Left lung (tissue), 14 donors: ENCODE results near the gene TLR4. TPM values are rescaled to one million over a fixed set of nuclear protein-coding genes. Genes with fewer than 3 reads are reported as not detected.

ENCODE experiments used
- ATAC-seq: fragments of 200-7000 bp; cut with Tn5 transposase; one replicate; pipeline ENCODE4 v1.9.1; 2020; ENCODE audit warnings: moderate library complexity
- DNase-seq, 4 donors: peaks; one replicate each; pipeline ENCODE4 v3.0.0-alpha.2; 2013 to 2020
- H3K27ac ChIP-seq, 2 donors: fragments of 200-600 bp; sonication (generic) in 1 of 2; one replicate each; pipeline versions ENCODE4 v1.5.0 to v1.8.0; 2020 to 2021
- H3K27me3 ChIP-seq, 2 donors: fragments of 200-600 bp; sonication (generic) in 1 of 2; one replicate each; pipeline versions ENCODE4 v1.5.0 to v1.8.0; 2020 to 2021
- H3K36me3 ChIP-seq, 2 donors: fragments of 200-600 bp; sonication (generic) in 1 of 2; one replicate each; pipeline versions ENCODE4 v1.5.0 to v1.8.0; 2020 to 2021
- H3K4me1 ChIP-seq, 2 donors: fragments of 200-600 bp; one replicate each; pipeline ENCODE4 v1.8.0; 2021
- H3K4me3 ChIP-seq, 2 donors: fragments of 200-600 bp; sonication (generic) in 1 of 2; one replicate each; pipeline versions ENCODE4 v1.5.0 to v1.8.0; 2020 to 2021; ENCODE audit warnings: mild to moderate bottlenecking in 1 of 2
- H3K9me3 ChIP-seq, 2 donors: fragments of 200-600 bp; sonication (generic) in 1 of 2; one replicate each; pipeline versions ENCODE4 v1.5.0 to v1.8.0; 2020 to 2021
- intact Hi-C, 2 donors: fragments of 100-400 bp; cut with DNase I; formaldehyde crosslinking; loops; one replicate each; pipeline versions ENCODE4 v1.11.2 to v1.14.2; 2022
- long read RNA-seq, 12 donors: library from polyadenylated mRNA in 2 of 12; unstranded in 2 of 12; transcript quantifications; one replicate each; pipeline ENCODE4 v2.0.0 and lab custom pipeline, GENCODE V29; 2019 to 2026
- polyA plus RNA-seq, 6 donors: library from polyadenylated mRNA; unstranded; fragments of 120-200 nt; gene quantifications; one replicate each; pipeline ENCODE4 v1.2.1, GENCODE V29; 2013; ENCODE audit not compliant: insufficient read length in 6 of 6
- total RNA-seq, 2 donors: library from RNA; stranded (reverse); fragmentation: NEBNext Ultra II Directional; extraction: Animal tissue kit (Norgen Biotek cat#: 25700); gene quantifications; one replicate each; pipeline ENCODE4 v1.2.1, GENCODE V29; 2021
- TF ChIP-seq, protein P1 (sequence below), 2 donors: fragments of 200-600 bp; sonication (generic) in 1 of 2; IDR thresholded peaks; one replicate each; pipeline versions ENCODE4 v1.5.0 to v1.8.0; 2021; ENCODE audit warnings: antibody characterized with exemption in 2 of 2
- donor health status: DM: no; HTN: yes; CAD: no.
- donor health status: DM: no; HTN: no; CAD: no.

TLR4 gene
- 10 to 100 TPM; 24.8 to 62.1 TPM for total RNA-seq
- 10 to 100 TPM in 3 of 6 donors, 1 to 10 TPM in 3; 7.9 to 13.1 (median 9.9) TPM for polyA plus RNA-seq
- long read RNA-seq, donor 1, full-length matches to known transcripts = 8 of 20 reads
- long read RNA-seq, donor 1, partial matches to known transcripts = 12 of 20 reads
- long read RNA-seq, donor 1, other reads (novel, unspliced or antisense) = 0 of 20 reads
- long read RNA-seq, donor 2, full-length matches to known transcripts = 2 of 2 reads
- long read RNA-seq, donor 2, partial matches to known transcripts = 0 of 2 reads
- long read RNA-seq, donor 2, other reads (novel, unspliced or antisense) = 0 of 2 reads
- long read RNA-seq, donor 3, full-length matches to known transcripts = 1 of 1 reads
- long read RNA-seq, donor 3, partial matches to known transcripts = 0 of 1 reads
- long read RNA-seq, donor 3, other reads (novel, unspliced or antisense) = 0 of 1 reads
- long read RNA-seq, donor 4, full-length matches to known transcripts = 2 of 2 reads
- long read RNA-seq, donor 4, partial matches to known transcripts = 0 of 2 reads
- long read RNA-seq, donor 4, other reads (novel, unspliced or antisense) = 0 of 2 reads
- long read RNA-seq, donor 5, full-length matches to known transcripts = 3 of 3 reads
- long read RNA-seq, donor 5, partial matches to known transcripts = 0 of 3 reads
- long read RNA-seq, donor 5, other reads (novel, unspliced or antisense) = 0 of 3 reads
- long read RNA-seq, donor 6, full-length matches to known transcripts = 4 of 4 reads
- long read RNA-seq, donor 6, partial matches to known transcripts = 0 of 4 reads
- long read RNA-seq, donor 6, other reads (novel, unspliced or antisense) = 0 of 4 reads
- long read RNA-seq, donor 7 = 0 reads
- long read RNA-seq, donor 8, full-length matches to known transcripts = 3 of 3 reads
- long read RNA-seq, donor 8, partial matches to known transcripts = 0 of 3 reads
- long read RNA-seq, donor 8, other reads (novel, unspliced or antisense) = 0 of 3 reads
- long read RNA-seq, donor 9 = 0 reads
- long read RNA-seq, donor 10, partial matches to known transcripts = 0 of 1 reads
- long read RNA-seq, donor 10, other reads (novel, unspliced or antisense) = 1 of 1 reads
- long read RNA-seq, donor 11, full-length matches to known transcripts = 4 of 4 reads
- long read RNA-seq, donor 11, partial matches to known transcripts = 0 of 4 reads
- long read RNA-seq, donor 11, other reads (novel, unspliced or antisense) = 0 of 4 reads
- long read RNA-seq, donor 12, full-length matches to known transcripts = 2 of 2 reads
- long read RNA-seq, donor 12, partial matches to known transcripts = 0 of 2 reads
- long read RNA-seq, donor 12, other reads (novel, unspliced or antisense) = 0 of 2 reads

DNA sequence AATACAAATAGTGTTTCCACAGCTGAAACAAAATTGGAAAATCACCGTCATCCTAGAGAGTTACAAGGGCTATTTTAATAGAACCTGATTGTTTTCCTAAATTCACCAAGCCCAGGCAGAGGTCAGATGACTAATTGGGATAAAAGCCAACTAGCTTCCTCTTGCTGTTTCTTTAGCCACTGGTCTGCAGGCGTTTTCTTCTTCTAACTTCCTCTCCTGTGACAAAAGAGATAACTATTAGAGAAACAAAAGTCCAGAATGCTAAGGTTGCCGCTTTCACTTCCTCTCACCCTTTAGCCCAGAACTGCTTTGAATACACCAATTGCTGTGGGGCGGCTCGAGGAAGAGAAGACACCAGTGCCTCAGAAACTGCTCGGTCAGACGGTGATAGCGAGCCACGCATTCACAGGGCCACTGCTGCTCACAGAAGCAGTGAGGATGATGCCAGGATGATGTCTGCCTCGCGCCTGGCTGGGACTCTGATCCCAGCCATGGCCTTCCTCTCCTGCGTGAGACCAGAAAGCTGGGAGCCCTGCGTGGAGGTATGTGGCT is at the start of gene TLR4:
TLR4 (plus strand) TSS at position 380 of the 552 bp plus-strand sequence; CDS start at position 450, 70 bp downstream.
- Histone ChIP-seq H3K4me1 (peaks cover 0 to 38% of the 10 kb centered on the region in 2 donors), H3K27ac (peak within 1 kb of the TSS; percentile 69 to 96), H3K27me3 (no peaks in the 10 kb centered on the region), H3K9me3 (no peaks in the 10 kb centered on the region), H3K36me3 (peaks cover 0 to 11% of the 10 kb centered on the region in 2 donors), H3K4me3 (peak within 1 kb of the TSS; percentile 32 to 52)
- TF ChIP-seq, protein P1, sequence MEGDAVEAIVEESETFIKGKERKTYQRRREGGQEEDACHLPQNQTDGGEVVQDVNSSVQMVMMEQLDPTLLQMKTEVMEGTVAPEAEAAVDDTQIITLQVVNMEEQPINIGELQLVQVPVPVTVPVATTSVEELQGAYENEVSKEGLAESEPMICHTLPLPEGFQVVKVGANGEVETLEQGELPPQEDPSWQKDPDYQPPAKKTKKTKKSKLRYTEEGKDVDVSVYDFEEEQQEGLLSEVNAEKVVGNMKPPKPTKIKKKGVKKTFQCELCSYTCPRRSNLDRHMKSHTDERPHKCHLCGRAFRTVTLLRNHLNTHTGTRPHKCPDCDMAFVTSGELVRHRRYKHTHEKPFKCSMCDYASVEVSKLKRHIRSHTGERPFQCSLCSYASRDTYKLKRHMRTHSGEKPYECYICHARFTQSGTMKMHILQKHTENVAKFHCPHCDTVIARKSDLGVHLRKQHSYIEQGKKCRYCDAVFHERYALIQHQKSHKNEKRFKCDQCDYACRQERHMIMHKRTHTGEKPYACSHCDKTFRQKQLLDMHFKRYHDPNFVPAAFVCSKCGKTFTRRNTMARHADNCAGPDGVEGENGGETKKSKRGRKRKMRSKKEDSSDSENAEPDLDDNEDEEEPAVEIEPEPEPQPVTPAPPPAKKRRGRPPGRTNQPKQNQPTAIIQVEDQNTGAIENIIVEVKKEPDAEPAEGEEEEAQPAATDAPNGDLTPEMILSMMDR (IDR thresholded peaks at IDR 0.05) = no peak
- DNase-seq (peak; percentile 11 to 87 (median 63)), ATAC-seq (peak; percentile 90)
- intact Hi-C loops = no loop called here

DNA sequence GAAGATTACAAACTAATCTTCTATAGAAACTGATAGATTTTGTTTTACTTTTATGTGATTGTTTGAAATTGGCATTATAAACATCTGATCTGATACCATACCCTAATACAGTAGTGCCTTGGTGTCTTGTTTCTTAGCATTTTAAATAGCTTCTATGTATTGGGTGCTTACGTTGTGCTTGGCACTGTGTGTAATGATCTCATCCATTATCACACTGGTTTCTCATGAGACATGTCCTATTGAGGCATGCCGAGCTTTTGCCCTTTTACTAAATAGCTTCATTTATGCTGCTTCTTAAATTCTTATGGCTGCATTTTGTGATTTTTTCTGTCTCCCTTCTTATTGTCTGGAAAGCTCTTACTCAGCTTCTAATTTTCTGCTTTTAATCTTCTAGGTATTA is 48.2 kb upstream of the TLR4 start:
- no peak overlapping the region for H3K4me3 ChIP-seq
- H3K4me1 ChIP-seq = no peaks in the 10 kb centered on the region
- intact Hi-C loops = no loop called here
- H3K27ac ChIP-seq = no peak overlapping the region
- no peaks in the 10 kb centered on the region for H3K36me3 ChIP-seq
- no peaks in the 10 kb centered on the region for H3K9me3 ChIP-seq
- no peak for ATAC-seq
- TF ChIP-seq, protein P1 (IDR thresholded peaks at IDR 0.05) = no peak
- no peaks in the 10 kb centered on the region for H3K27me3 ChIP-seq
- no peak for DNase-seq

DNA sequence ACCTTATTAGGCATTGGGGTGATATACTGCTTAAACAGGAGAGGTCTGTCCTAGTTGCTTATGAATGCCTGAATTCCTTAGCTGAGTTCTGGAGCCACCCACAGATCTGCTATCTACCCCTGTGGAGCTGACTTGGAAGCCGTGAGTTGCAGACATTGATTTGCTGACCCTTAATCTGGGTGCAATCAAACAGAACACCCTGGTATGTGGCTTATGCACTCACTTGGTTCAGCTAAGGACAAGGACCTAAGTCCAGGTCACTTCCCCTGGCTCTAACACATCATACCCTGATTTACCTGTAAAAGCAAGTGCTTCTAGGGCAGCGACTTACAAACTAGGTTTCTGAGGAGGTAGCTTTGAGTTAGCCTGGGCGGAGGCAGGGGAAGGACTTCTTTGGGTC is 41.6 kb upstream of the TLR4 start:
- Histone ChIP-seq H3K36me3 (no peaks in the 10 kb centered on the region), H3K27ac (no peak overlapping the region), H3K9me3 (no peaks in the 10 kb centered on the region), H3K4me1 (no peaks in the 10 kb centered on the region), H3K27me3 (no peaks in the 10 kb centered on the region), H3K4me3 (no peak overlapping the region)
- DNase-seq = no peak
- intact Hi-C loops = no loop called here
- ATAC-seq = no peak
- TF ChIP-seq, protein P1 (IDR thresholded peaks at IDR 0.05) = no peak

DNA sequence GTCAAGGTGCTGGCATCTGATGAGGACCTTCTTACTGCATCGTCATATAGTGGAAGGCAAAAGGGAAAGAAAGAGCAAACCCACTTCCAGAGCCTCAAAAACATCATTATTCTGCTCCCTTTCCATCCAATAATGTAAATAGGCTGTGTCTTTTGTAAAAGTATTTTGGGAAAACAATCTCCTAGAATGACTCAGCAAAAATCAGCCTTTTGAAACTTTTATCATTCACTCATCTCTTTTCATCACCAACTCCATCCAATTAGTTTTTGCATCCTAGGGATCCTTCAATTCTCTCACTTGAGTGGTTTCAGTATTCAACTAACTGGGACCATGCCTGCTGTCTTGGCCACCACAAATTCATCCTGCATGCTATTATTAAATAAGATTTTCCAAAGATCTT is 39.8 kb upstream of the TLR4 start:
- Histone ChIP-seq H3K4me3 (no peak overlapping the region), H3K27ac (no peak overlapping the region), H3K4me1 (no peaks in the 10 kb centered on the region), H3K36me3 (no peaks in the 10 kb centered on the region), H3K27me3 (no peaks in the 10 kb centered on the region), H3K9me3 (no peaks in the 10 kb centered on the region)
- DNase-seq (no peak), ATAC-seq (no peak)
- intact Hi-C loops = no loop called here
- TF ChIP-seq, protein P1 (IDR thresholded peaks at IDR 0.05) = no peak
